T-helper 9 cell (primary cell): ENCODE results near the gene NDUFB2.
"Not testable (repeated sequence)": the region's sequence is repeated elsewhere in the genome, so short reads cannot be mapped to it uniquely, and the experiment has no call there.

Source experiments
- DNase-seq: peaks from one replicate; pipeline ENCODE4 v3.0.0-alpha.2; 2020
- total RNA-seq, 2 donors: gene quantifications; one replicate each; lab custom pipeline; 2026; lab: John Stamatoyannopoulos, UW

NDUFB2 gene
- total RNA-seq = 38.9 to 58.2 reads per million in 2 donors

- peak; percentile 53 for DNase-seq
These were observed at the start of gene NDUFB2 for GRCh38 chr7:140696680-140697446. Gene NDUFB2, plus strand, starts transcription at chr7:140696708. Its CDS starts 37 bp downstream, at chr7:140696745.

- DNase-seq = peak; percentile 12
These were observed 49.4 kb upstream of the NDUFB2 start for GRCh38 chr7:140646931-140647647.

GRCh38 chr7:140649556-140650205, 46.8 kb upstream of the NDUFB2 start:
- DNase-seq = no peak

- DNase-seq = no peak
These were observed 46.1 kb upstream of the NDUFB2 start for GRCh38 chr7:140650367-140650766.

GRCh38 chr7:140653319-140654108, 43.0 kb upstream of the NDUFB2 start:
- DNase-seq = no peak

- no peak for DNase-seq
These were observed 42.5 kb upstream of the NDUFB2 start for GRCh38 chr7:140654109-140654387.

- DNase-seq = no peak
These were observed 41.8 kb upstream of the NDUFB2 start for GRCh38 chr7:140654661-140655060.

- DNase-seq = no peak
These were observed 40.7 kb upstream of the NDUFB2 start for GRCh38 chr7:140655511-140656408.

- no peak for DNase-seq
These were observed 39.7 kb upstream of the NDUFB2 start for GRCh38 chr7:140656548-140657515.

GRCh38 chr7:140657891-140658290, 38.6 kb upstream of the NDUFB2 start:
- DNase-seq = no peak

- DNase-seq = no peak
These were observed 36.7 kb upstream of the NDUFB2 start for GRCh38 chr7:140659856-140660255.

GRCh38 chr7:140661124-140661523, 35.4 kb upstream of the NDUFB2 start:
- no peak for DNase-seq

- DNase-seq = not testable (repeated sequence)
These were observed 33.6 kb upstream of the NDUFB2 start for GRCh38 chr7:140662938-140663337.

GRCh38 chr7:140667476-140667875, 29.0 kb upstream of the NDUFB2 start:
- no peak for DNase-seq

GRCh38 chr7:140668641-140669040, 27.9 kb upstream of the NDUFB2 start:
- DNase-seq = no peak

- DNase-seq = no peak
These were observed 27.2 kb upstream of the NDUFB2 start for GRCh38 chr7:140669352-140669751.

- not testable (repeated sequence) for DNase-seq
These were observed 26.6 kb upstream of the NDUFB2 start for GRCh38 chr7:140669862-140670261.

- no peak for DNase-seq
These were observed 26.1 kb upstream of the NDUFB2 start for GRCh38 chr7:140670343-140670935.

- no peak for DNase-seq
These were observed 24.5 kb upstream of the NDUFB2 start for GRCh38 chr7:140671966-140672365.

- DNase-seq = peak; percentile 58
These were observed 24.0 kb upstream of the NDUFB2 start, which contains the start of gene ADCK2 for GRCh38 chr7:140672382-140673062. Gene ADCK2, plus strand, starts transcription at chr7:140672945. Its CDS starts 386 bp downstream, at chr7:140673331.
